Thyroid gland (tissue), 4 donors: ENCODE data around the gene GMPS. TPM values are rescaled to one million over a fixed set of nuclear protein-coding genes. Genes with fewer than 3 reads are reported as not detected.
"Not testable (repeated sequence)": the region's sequence is repeated elsewhere in the genome, so short reads cannot be mapped to it uniquely, and the experiment has no call there.

Experiments used
- DNase-seq, 2 donors: peaks; one replicate each; pipeline ENCODE4 v3.0.0-alpha.2; 2019
- H3K27ac ChIP-seq, 3 donors: fragments of 200-600 bp; sonication (generic); 1 replicate in 2 of 3; 2 replicates in 1 of 3; pipeline ENCODE4 v1.5.1; 2016 to 2019; ENCODE audit warnings: mild to moderate bottlenecking in 1 of 3, moderate library complexity in 1 of 3
- H3K27me3 ChIP-seq: fragments of 200-600 bp; sonication (generic); one replicate; pipeline ENCODE4 v1.5.1; 2019
- H3K36me3 ChIP-seq, 2 donors: fragments of 200-600 bp; sonication (generic); one replicate each; pipeline ENCODE4 v1.5.1; 2016 to 2019
- H3K4me1 ChIP-seq, 2 donors: fragments of 200-600 bp; sonication (generic); one replicate each; pipeline ENCODE4 v1.5.1; 2017 to 2019
- H3K4me3 ChIP-seq, 3 donors: fragments of 200-600 bp; sonication (generic); replicated peaks in 1 of 3; 1 replicate in 2 of 3; 2 replicates in 1 of 3; pipeline ENCODE4 v1.5.1; 2016; ENCODE audit warnings: mild to moderate bottlenecking in 1 of 3
- H3K9me3 ChIP-seq: fragments of 200-600 bp; sonication (generic); one replicate; pipeline ENCODE4 v1.5.1; 2017
- CTCF ChIP-seq, 6 experiments: fragments of 200-600 bp in 3 of 6; fragments of 450-650 bp in 3 of 6; sonication (generic) in 3 of 6; IDR thresholded peaks; one replicate each; pipeline ENCODE4 v1.5.1; 2016 to 2019; ENCODE audit warnings: antibody characterized with exemption in 6 of 6, mild to moderate bottlenecking in 2 of 6, inconsistent platforms in 1 of 6, moderate library complexity in 1 of 6
- POLR2A ChIP-seq, 2 donors: fragments of 450-650 bp; IDR thresholded peaks; one replicate each; pipeline ENCODE4 v1.6.1; 2017; ENCODE audit warnings: antibody characterized with exemption in 2 of 2, mild to moderate bottlenecking in 2 of 2, moderate library complexity in 1 of 2
- WGBS, 2 donors: methylation state at CpG; one replicate each; pipeline ENCODE4 v1.1.5; 2017; 5-methylcytosine and 5-hydroxymethylcytosine counted together
- intact Hi-C: fragments of 100-400 bp; cut with DNase I; formaldehyde crosslinking; loops from one replicate; pipeline ENCODE4 v1.15.1; 2023
- total RNA-seq, 4 donors: library from RNA; depleted of rRNA; stranded (reverse); fragments of >200 nt; gene quantifications; one replicate each; pipeline ENCODE4 v1.2.3, GENCODE V29; 2016

GMPS gene
- 10 to 100 TPM; 31.5 to 40.5 (median 37.1) TPM for total RNA-seq

GRCh38 chr3:155870133-155870944 is at the start of gene GMPS:
GMPS (plus strand) TSS chr3:155870650; CDS start chr3:155870871, 221 bp downstream.
- TF ChIP-seq CTCF (IDR thresholded peaks at IDR 0.05) (peak in 3 of 6 experiments; percentile 48 to 65 (median 52)), POLR2A (IDR thresholded peaks at IDR 0.05) (peak; percentile 61 to 86)
- Histone ChIP-seq H3K27ac (peak within 1 kb of the TSS; percentile 85 to 96 (median 95)), H3K4me3 (peak within 1 kb of the TSS; percentile 84 to 97 (median 97)), H3K36me3 (no peaks in the 10 kb centered on the region), H3K27me3 (no peaks in the 10 kb centered on the region), H3K9me3 (no peaks in the 10 kb centered on the region), H3K4me1 (peaks cover 12 to 15% of the 10 kb centered on the region in 2 donors)
- intact Hi-C loops, result loop anchor here (5.0 to 10.0 kb wide), 2 partner anchors 66 to 118 kb away; partner anchors contain the start of gene C3orf33
- 0 to 1% methylated on average over 7 to 43 of the region's 83 CpGs for WGBS, 2 donors
- DNase-seq, result peak; percentile 93 to 96

GRCh38 chr3:155828490-155829098 is 41.9 kb upstream of the GMPS start:
- H3K27ac ChIP-seq, H3K4me3 ChIP-seq, H3K9me3 ChIP-seq, H3K4me1 ChIP-seq, DNase-seq, intact Hi-C loops, H3K27me3 ChIP-seq: not testable (repeated sequence)
- WGBS, 2 donors, result 96 to 97% methylated on average over 13 of the region's 13 CpGs
- peaks cover 8 to 15% of the 10 kb centered on the region in 2 donors for H3K36me3 ChIP-seq

- no peak for TF ChIP-seq POLR2A (IDR thresholded peaks at IDR 0.05)
- no peak for TF ChIP-seq CTCF (IDR thresholded peaks at IDR 0.05)
- 95 to 97% methylated on average over 9 of the region's 9 CpGs for WGBS, 2 donors
- peaks cover 0 to 6% of the 10 kb centered on the region in 2 donors for H3K36me3 ChIP-seq
- H3K27me3 ChIP-seq, result no peaks in the 10 kb centered on the region
- no peak for DNase-seq
- intact Hi-C loops, result no loop called here
- no peaks in the 10 kb centered on the region for H3K4me1 ChIP-seq
- no peak overlapping the region for H3K4me3 ChIP-seq
- no peaks in the 10 kb centered on the region for H3K9me3 ChIP-seq
- no peak overlapping the region for H3K27ac ChIP-seq
These were observed 34.9 kb upstream of the GMPS start for GRCh38 chr3:155835341-155836071.

GRCh38 chr3:155843569-155843968 is 26.9 kb upstream of the GMPS start:
- Histone ChIP-seq H3K4me1 (peaks cover 4 to 17% of the 10 kb centered on the region in 2 donors), H3K4me3 (no peak overlapping the region), H3K36me3 (no peaks in the 10 kb centered on the region), H3K27ac (no peak overlapping the region), H3K9me3 (no peaks in the 10 kb centered on the region), H3K27me3 (no peaks in the 10 kb centered on the region)
- intact Hi-C loops, result no loop called here
- TF ChIP-seq CTCF (IDR thresholded peaks at IDR 0.05) (no peak), POLR2A (IDR thresholded peaks at IDR 0.05) (no peak)
- 69 to 72% methylated on average over 1 of the region's 1 CpG for WGBS, 2 donors
- DNase-seq, result no peak

GRCh38 chr3:155846119-155846518 is 24.3 kb upstream of the GMPS start:
- Histone ChIP-seq H3K9me3 (no peaks in the 10 kb centered on the region), H3K4me3 (no peak overlapping the region), H3K27me3 (no peaks in the 10 kb centered on the region), H3K4me1 (peaks cover 26 to 43% of the 10 kb centered on the region in 2 donors), H3K27ac (no peak overlapping the region), H3K36me3 (no peaks in the 10 kb centered on the region)
- intact Hi-C loops, result no loop called here
- 89 to 92% methylated on average over 3 of the region's 3 CpGs for WGBS, 2 donors
- no peak for TF ChIP-seq POLR2A (IDR thresholded peaks at IDR 0.05)
- TF ChIP-seq CTCF (IDR thresholded peaks at IDR 0.05), result no peak
- no peak for DNase-seq
